SKM-1 treated with dmso at 0.1 percent for 144 hours (cell line): ENCODE data around the gene SELENOO.

Experiments used
- DNase-seq: peaks from one replicate; lab custom pipeline; 2025; ENCODE audit not compliant: unreplicated experiment; lab: John Stamatoyannopoulos, UW

SELENOO gene

GRCh38 chr22:50171319-50171964 lies 29.4 kb upstream of the SELENOO start:
- DNase-seq = no peak

- DNase-seq = no peak
These were observed 28.8 kb upstream of the SELENOO start for GRCh38 chr22:50171965-50172421.

GRCh38 chr22:50173311-50173982 lies 27.4 kb upstream of the SELENOO start:
- DNase-seq = peak; percentile 60

- no peak for DNase-seq
These were observed 26.8 kb upstream of the SELENOO start for GRCh38 chr22:50173983-50174355.

- no peak for DNase-seq
These were observed 26.2 kb upstream of the SELENOO start for GRCh38 chr22:50174382-50175190.

- DNase-seq = no peak
These were observed 25.7 kb upstream of the SELENOO start for GRCh38 chr22:50175191-50175461.

GRCh38 chr22:50175921-50176849 lies 24.6 kb upstream of the SELENOO start:
- no peak for DNase-seq

GRCh38 chr22:50176850-50177536 lies 23.8 kb upstream of the SELENOO start:
- DNase-seq = no peak

GRCh38 chr22:50177537-50178470 lies 23.0 kb upstream of the SELENOO start:
- DNase-seq = no peak

- DNase-seq = no peak
These were observed 22.3 kb upstream of the SELENOO start for GRCh38 chr22:50178471-50178864.

- DNase-seq = no peak
These were observed 21.6 kb upstream of the SELENOO start for GRCh38 chr22:50178871-50179869.

- no peak for DNase-seq
These were observed 20.7 kb upstream of the SELENOO start for GRCh38 chr22:50179937-50180726.

- no peak for DNase-seq
These were observed 19.9 kb upstream of the SELENOO start for GRCh38 chr22:50180727-50181521.

GRCh38 chr22:50182176-50183081 lies 18.4 kb upstream of the SELENOO start:
- no peak for DNase-seq

- DNase-seq = no peak
These were observed 17.5 kb upstream of the SELENOO start for GRCh38 chr22:50183141-50183971.
